K562 (cell line): ENCODE results near the gene LDLRAD3. TPM values are rescaled to one million over a fixed set of nuclear protein-coding genes. Genes with fewer than 3 reads are reported as not detected.

Experiments
- ATAC-seq: fragments of 200-7000 bp; cut with Tn5 transposase; 3 replicates; pipeline ENCODE4 v1.9.1; 2020; ENCODE audit warnings: moderate library complexity
- BruUV-seq: library from RNA; stranded (reverse); fragments of 400-500 nt; replicated peaks from 2 replicates; lab custom pipeline; 2021; lab: Mats Ljungman, UMichigan
- CTCF ChIA-PET: fragments of 300-600 bp; formaldehyde crosslinking; extraction: SDS; loops from one replicate; lab custom pipeline; 2021; ENCODE audit warnings: low intra/inter-chr PET ratio; lab: Yijun Ruan, JAX
- POLR2A ChIA-PET: fragments of 300-600, 350-650 bp; sonication (Branson Sonifier 250); formaldehyde crosslinking; extraction: SDS; loops from one replicate; lab custom pipeline; 2021; ENCODE audit warnings: antibody characterized with exemption, inconsistent platforms; lab: Yijun Ruan, JAX
- DNase-seq, 4 experiments: peaks; one replicate each; pipeline versions ENCODE4 v3.0.0 to v3.0.0-alpha.2; 2011 to 2018; ENCODE audit warnings: low spot score in 3 of 4, mixed read lengths in 3 of 4; ENCODE audit errors: extremely low read depth in 1 of 4
- FAIRE-seq: peaks from 2 replicates; lab custom pipeline; 2011; peaks lifted over from hg19 to GRCh38; lab: Jason Lieb, UNC
- H2AFZ ChIP-seq: 2 replicates; pipeline ENCODE4 v1.6.0; 2011; ENCODE audit warnings: low read depth, low read length, control low read depth, inconsistent platforms
- H3K27ac ChIP-seq: fragments of 200-600 bp; 3 replicates; pipeline ENCODE4 v1.8.0; 2011; ENCODE audit warnings: low read depth, mild to moderate bottlenecking, control low read depth, inconsistent platforms, low read length, moderate library complexity, mixed read lengths; ENCODE audit errors: extremely low read depth
- H3K27me3 ChIP-seq, 2 experiments: fragments of 300-600 bp in 1 of 2; 2 replicates in 1 of 2; 3 replicates in 1 of 2; pipeline versions ENCODE4 v1.6.0 to v1.8.0; 2011; ENCODE audit warnings: inconsistent platforms in 2 of 2, low read length in 2 of 2, mild to moderate bottlenecking in 1 of 2, mixed read lengths in 1 of 2, moderate library complexity in 1 of 2; ENCODE audit not compliant: control insufficient read depth in 2 of 2, insufficient read depth in 2 of 2
- H3K36me3 ChIP-seq: fragments of 300-600 bp; 3 replicates; pipeline ENCODE4 v1.8.0; 2011; ENCODE audit warnings: mild to moderate bottlenecking, low read length, inconsistent platforms; ENCODE audit not compliant: control insufficient read depth, insufficient read depth
- H3K4me1 ChIP-seq, 2 experiments: fragments of 200-600 bp in 1 of 2; replicated peaks in 1 of 2; 2 replicates in 1 of 2; 3 replicates in 1 of 2; pipeline versions ENCODE4 v1.5.1 to v1.8.0; 2011; ENCODE audit warnings: inconsistent platforms in 2 of 2, low read length in 2 of 2, mild to moderate bottlenecking in 1 of 2, mixed read lengths in 1 of 2, moderate library complexity in 1 of 2; ENCODE audit not compliant: control insufficient read depth in 2 of 2, insufficient read depth in 2 of 2
- H3K4me2 ChIP-seq: 2 replicates; pipeline ENCODE4 v1.6.1; 2011; ENCODE audit warnings: low read length, control low read depth, inconsistent platforms, mixed read lengths; ENCODE audit not compliant: insufficient read depth
- H3K4me3 ChIP-seq: fragments of 200-600 bp; sonication (generic), shearing (Covaris generic); 2 replicates; pipeline ENCODE4 v1.5.1; 2016; ENCODE audit warnings: control low read depth, inconsistent platforms
- H3K79me2 ChIP-seq: fragments of 200-600 bp; 3 replicates; pipeline ENCODE4 v1.8.0; 2011; ENCODE audit warnings: low read length, inconsistent platforms; ENCODE audit not compliant: control insufficient read depth, insufficient read depth
- H3K9ac ChIP-seq, 2 experiments: 2 replicates each; pipeline versions ENCODE4 v1.6.0 to v1.6.1; 2011; ENCODE audit warnings: low read depth in 2 of 2, low read length in 2 of 2, control low read depth in 1 of 2, inconsistent platforms in 1 of 2, mild to moderate bottlenecking in 1 of 2, mixed read lengths in 1 of 2; ENCODE audit not compliant: insufficient read depth in 1 of 2
- H3K9me1 ChIP-seq: one replicate; pipeline ENCODE4 v1.6.0; 2011; ENCODE audit warnings: inconsistent platforms, mild to moderate bottlenecking, low read length, moderate library complexity; ENCODE audit not compliant: control insufficient read depth, insufficient read depth
- H3K9me3 ChIP-seq: replicated peaks from 2 replicates; pipeline ENCODE4 v1.5.1; 2011; ENCODE audit warnings: low read depth, low read length, inconsistent platforms; ENCODE audit not compliant: control insufficient read depth, insufficient read depth
- H4K20me1 ChIP-seq: replicated peaks from 2 replicates; pipeline ENCODE4 v1.6.1; 2011; ENCODE audit warnings: low read length, inconsistent platforms, mixed read lengths; ENCODE audit not compliant: control insufficient read depth, insufficient read depth
- KHSRP ChIP-seq: fragments of 450-650 bp; IDR thresholded peaks from 2 replicates; pipeline ENCODE4 v1.6.1; 2017
- KLF6 ChIP-seq: fragments of 250-450 bp; sonication (Bioruptor Pico); IDR thresholded peaks from 2 replicates; pipeline ENCODE4 v1.4.0; 2020; ENCODE audit warnings: mild to moderate bottlenecking, moderate library complexity, borderline replicate concordance
- PCBP1 ChIP-seq: fragments of 200-400 bp; formaldehyde crosslinking; IDR thresholded peaks from 2 replicates; pipeline ENCODE4 v1.6.1; 2018; ENCODE audit warnings: mild to moderate bottlenecking, low read depth, low read length; ENCODE audit not compliant: poor library complexity, severe bottlenecking
- SMAD3 ChIP-seq: fragments of 450-650 bp; formaldehyde crosslinking; conservative IDR thresholded peaks from 2 replicates; pipeline ENCODE4 v1.4.0; 2020; ENCODE audit warnings: mild to moderate bottlenecking
- TAF1 ChIP-seq: IDR thresholded peaks from 2 replicates; pipeline ENCODE4 v1.6.1; 2011; ENCODE audit warnings: mild to moderate bottlenecking, low read length, moderate library complexity; ENCODE audit not compliant: insufficient read depth, control insufficient read depth, severe bottlenecking; ENCODE audit errors: extremely low read depth
- TAL1 ChIP-seq: fragments of 450-650 bp; IDR thresholded peaks from 2 replicates; pipeline ENCODE4 v1.6.1; 2016; ENCODE audit warnings: mild to moderate bottlenecking
- TGIF2 ChIP-seq: sonication (generic); formaldehyde crosslinking; IDR thresholded peaks from 2 replicates; pipeline ENCODE4 v1.8.1; 2022; ENCODE audit warnings: mild to moderate bottlenecking, missing genetic modification reagents, moderate library complexity
- ZNF41 ChIP-seq: fragments of 250-450 bp; sonication (Bioruptor Pico); conservative IDR thresholded peaks from 2 replicates; pipeline ENCODE4 v1.4.0; 2020; ENCODE audit warnings: mild to moderate bottlenecking
- ZNF449 ChIP-seq: fragments of 250-450 bp; sonication (Bioruptor Pico); IDR thresholded peaks from 2 replicates; pipeline ENCODE4 v1.8.0; 2022; ENCODE audit warnings: moderate library complexity, mild to moderate bottlenecking, inconsistent platforms
- ZNF57 ChIP-seq: fragments of 450-650 bp; formaldehyde crosslinking; IDR thresholded peaks from 2 replicates; pipeline ENCODE4 v1.4.0; 2020; ENCODE audit warnings: mild to moderate bottlenecking, moderate library complexity
- ZNF639 ChIP-seq, 2 experiments: fragments of 200-800 bp in 1 of 2; sonication (Bioruptor generic) in 1 of 2; sonication (generic) in 1 of 2; formaldehyde crosslinking in 1 of 2; IDR thresholded peaks in 1 of 2; conservative IDR thresholded peaks in 1 of 2; 2 replicates each; pipeline versions ENCODE4 v1.5.0 to v1.6.1; 2016 to 2020; ENCODE audit warnings: missing compliant biosample characterization in 1 of 2, missing genetic modification characterization in 1 of 2, missing genetic modification reagents in 1 of 2
- WGBS: fragments of 100-300 bp; shearing (Covaris generic); methylation state at CpG from one replicate; pipeline ENCODE4 v1.1.6; 2016; ENCODE audit warnings: low coverage, mixed read lengths; ENCODE audit not compliant: insufficient coverage; ENCODE audit errors: missing lambda C conversion rate; 5-methylcytosine and 5-hydroxymethylcytosine counted together
- in situ Hi-C: fragments of 300-500 bp; cut with MboI; formaldehyde crosslinking; loops from 4 replicates; pipeline ENCODE4 v1.15.0; 2018; ENCODE audit warnings: inconsistent platforms, mixed read lengths
- intact Hi-C: fragments of 100-400 bp; cut with micrococcal nuclease; formaldehyde crosslinking; loops from 2 replicates; pipeline ENCODE4 v1.14.2; 2022
- polyA plus RNA-seq, 8 experiments: library from polyadenylated mRNA; depleted of rRNA in 4 of 8; stranded (reverse) in 5 of 8; unstranded in 3 of 8; fragments of >200 nt; fragmentation: Nextera tagmentation in 2 of 8; fragmentation: Illumina TruSeq in 1 of 8; extraction: Ambion mirVana in 2 of 8; extraction: Trizol in 1 of 8; gene quantifications; 2 replicates each; pipeline versions ENCODE4 v1.2.1 to v1.2.3, GENCODE V29; 2011 to 2014; ENCODE audit warnings: inconsistent platforms in 1 of 8, missing spikeins in 1 of 8
- total RNA-seq, 7 experiments: library from RNA; depleted of rRNA in 6 of 7; stranded (reverse); fragments of >200 nt in 6 of 7; fragmentation: Illumina TruSeq in 2 of 7; extraction: Trizol in 2 of 7; gene quantifications; 2 replicates each; pipeline versions ENCODE4 v1.2.1 to v1.2.3, GENCODE V29; 2011 to 2021; ENCODE audit warnings: low replicate concordance in 1 of 7
- TF ChIP-seq, protein P1 (sequence below): fragments of 450-650 bp; formaldehyde crosslinking; IDR thresholded peaks from 2 replicates; pipeline ENCODE4 v1.4.0; 2020; ENCODE audit warnings: mild to moderate bottlenecking, mixed read lengths

LDLRAD3 gene
- total and polyA plus RNA-seq, 9 of the 15 experiments (the other 6 are each of a cell fraction or from before 2014, with no cell fraction given) = 0.73 to 7.2 (median 3.5) TPM

DNA sequence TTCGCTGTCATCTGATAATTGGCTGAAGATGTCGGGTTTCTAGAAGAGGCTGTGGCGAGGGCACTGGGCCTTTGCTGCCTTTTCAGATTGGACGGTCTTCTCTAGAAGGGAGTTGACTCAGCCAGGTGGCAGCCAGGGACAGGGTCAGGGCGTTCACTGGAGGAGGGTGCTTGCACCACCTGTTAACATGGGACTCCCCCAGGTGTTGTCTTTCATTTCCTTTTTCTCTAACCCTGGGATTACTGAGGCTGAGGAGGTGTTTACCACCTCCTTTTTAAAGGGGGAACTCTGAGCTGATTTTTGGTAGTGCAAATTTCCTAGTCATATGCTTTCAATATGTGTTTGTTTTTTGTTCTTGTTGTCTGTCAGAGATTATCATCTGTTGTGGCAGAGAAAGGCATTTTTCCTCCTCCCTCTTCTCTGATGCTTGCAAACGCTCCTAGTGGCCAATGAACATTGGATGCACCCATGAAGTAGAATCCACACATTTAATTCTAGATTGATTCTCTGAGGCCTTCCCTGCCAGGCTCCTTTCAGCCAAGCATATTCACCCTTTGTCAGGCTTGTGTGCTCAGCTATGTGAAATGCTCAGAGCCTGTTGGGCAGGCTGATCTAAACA lies 54.1 kb downstream of the LDLRAD3 start:
- H3K79me2 ChIP-seq = no peaks in the 10 kb centered on the region
- in situ Hi-C loops = no loop called here
- no peaks in the 10 kb centered on the region for H3K36me3 ChIP-seq
- no peaks in the 10 kb centered on the region for H3K9me1 ChIP-seq
- peaks cover 3 to 4% of the 10 kb centered on the region in 2 experiments; a peak in 2 of 5 replicates for H3K27me3 ChIP-seq
- POLR2A ChIA-PET = no interaction called here
- TF ChIP-seq ZNF41 (no peak), PCBP1 (no peak), TGIF2 (CRISPR knock-in tag) (no peak), SMAD3 (no peak), TAF1 (no peak), KLF6 (CRISPR knock-in tag) (no peak), ZNF449 (CRISPR knock-in tag) (no peak), ZNF57 (no peak), KHSRP (no peak), ZNF639 (CRISPR knock-in tag; conservative IDR thresholded peaks at IDR 0.05 in 1 of 2, IDR thresholded peaks at IDR 0.05 in 1 of 2) (no peak), TAL1 (no peak)
- TF ChIP-seq, protein P1, sequence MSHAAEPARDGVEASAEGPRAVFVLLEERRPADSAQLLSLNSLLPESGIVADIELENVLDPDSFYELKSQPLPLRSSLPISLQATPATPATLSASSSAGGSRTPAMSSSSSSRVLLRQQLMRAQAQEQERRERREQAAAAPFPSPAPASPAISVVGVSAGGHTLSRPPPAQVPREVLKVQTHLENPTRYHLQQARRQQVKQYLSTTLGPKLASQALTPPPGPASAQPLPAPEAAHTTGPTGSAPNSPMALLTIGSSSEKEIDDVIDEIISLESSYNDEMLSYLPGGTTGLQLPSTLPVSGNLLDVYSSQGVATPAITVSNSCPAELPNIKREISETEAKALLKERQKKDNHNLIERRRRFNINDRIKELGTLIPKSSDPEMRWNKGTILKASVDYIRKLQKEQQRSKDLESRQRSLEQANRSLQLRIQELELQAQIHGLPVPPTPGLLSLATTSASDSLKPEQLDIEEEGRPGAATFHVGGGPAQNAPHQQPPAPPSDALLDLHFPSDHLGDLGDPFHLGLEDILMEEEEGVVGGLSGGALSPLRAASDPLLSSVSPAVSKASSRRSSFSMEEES (CRISPR knock-in tag) = no peak
- no TSS peak for BruUV-seq
- H4K20me1 ChIP-seq = no peaks in the 10 kb centered on the region
- CTCF ChIA-PET = no interaction called here
- no peak overlapping the region for H3K4me3 ChIP-seq
- H3K4me2 ChIP-seq = no peak overlapping the region
- H2AFZ ChIP-seq = no peak overlapping the region
- intact Hi-C loops = no loop called here
- no peaks in the 10 kb centered on the region for H3K9me3 ChIP-seq
- no peak overlapping the region for H3K9ac ChIP-seq
- FAIRE-seq (no peak), DNase-seq (no peak), ATAC-seq (no peak)
- no peak overlapping the region for H3K27ac ChIP-seq
- H3K4me1 ChIP-seq = no peaks in the 10 kb centered on the region
- WGBS = 3% methylated on average over 6 of the region's 6 CpGs
